Measurements from ENCODE around the gene EPB41L4A.

DNA sequence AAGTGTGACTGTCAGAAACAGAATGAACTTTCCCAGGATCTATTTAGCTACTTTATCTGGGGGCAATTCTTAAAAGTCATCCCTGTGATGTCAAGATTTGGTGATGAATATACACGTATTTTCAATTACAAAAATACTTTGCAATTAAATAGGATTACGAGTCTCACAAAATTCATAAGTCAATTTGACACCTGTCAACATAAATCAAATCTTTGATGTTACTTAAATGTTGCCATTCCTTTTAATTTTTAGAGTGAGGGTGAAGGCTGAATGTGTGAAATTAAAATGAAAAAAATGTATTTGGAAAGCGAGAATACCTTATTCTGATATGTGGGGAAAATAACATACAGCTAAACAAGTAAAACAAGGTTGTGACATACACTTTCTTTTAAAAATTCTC, 202.9 kb downstream of the EPB41L4A start:
- no peak for TF ChIP-seq ZFX (IDR thresholded peaks at IDR 0.05; ENCODE audit: borderline replicate concordance)
- TF ChIP-seq, protein P1, sequence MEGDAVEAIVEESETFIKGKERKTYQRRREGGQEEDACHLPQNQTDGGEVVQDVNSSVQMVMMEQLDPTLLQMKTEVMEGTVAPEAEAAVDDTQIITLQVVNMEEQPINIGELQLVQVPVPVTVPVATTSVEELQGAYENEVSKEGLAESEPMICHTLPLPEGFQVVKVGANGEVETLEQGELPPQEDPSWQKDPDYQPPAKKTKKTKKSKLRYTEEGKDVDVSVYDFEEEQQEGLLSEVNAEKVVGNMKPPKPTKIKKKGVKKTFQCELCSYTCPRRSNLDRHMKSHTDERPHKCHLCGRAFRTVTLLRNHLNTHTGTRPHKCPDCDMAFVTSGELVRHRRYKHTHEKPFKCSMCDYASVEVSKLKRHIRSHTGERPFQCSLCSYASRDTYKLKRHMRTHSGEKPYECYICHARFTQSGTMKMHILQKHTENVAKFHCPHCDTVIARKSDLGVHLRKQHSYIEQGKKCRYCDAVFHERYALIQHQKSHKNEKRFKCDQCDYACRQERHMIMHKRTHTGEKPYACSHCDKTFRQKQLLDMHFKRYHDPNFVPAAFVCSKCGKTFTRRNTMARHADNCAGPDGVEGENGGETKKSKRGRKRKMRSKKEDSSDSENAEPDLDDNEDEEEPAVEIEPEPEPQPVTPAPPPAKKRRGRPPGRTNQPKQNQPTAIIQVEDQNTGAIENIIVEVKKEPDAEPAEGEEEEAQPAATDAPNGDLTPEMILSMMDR (IDR thresholded peaks at IDR 0.05) = no peak
